Retinal pigment epithelial cell (primary cell): Measurements from ENCODE around the gene TTLL9.

Experiments
- DNase-seq: peaks from one replicate; pipeline ENCODE4 v3.0.0-alpha.2; 2010; ENCODE audit warnings: low read depth
- H3K4me3 ChIP-seq: 2 replicates; pipeline ENCODE4 v1.5.1; 2011; ENCODE audit warnings: mild to moderate bottlenecking, low read length, control low read depth, moderate library complexity
- CTCF ChIP-seq: conservative IDR thresholded peaks from 2 replicates; pipeline ENCODE4 v1.5.1; 2011; ENCODE audit warnings: low read depth, low read length, control low read depth, inconsistent platforms

The TTLL9 gene

GRCh38 chr20:31860390-31861134 is 9.9 kb upstream of the TTLL9 start:
- peak overlapping the region; percentile 44 for H3K4me3 ChIP-seq
- no peak for DNase-seq
- no peak for TF ChIP-seq CTCF

- no peak for TF ChIP-seq CTCF
- no peak for DNase-seq
- peak overlapping the region; percentile 44 for H3K4me3 ChIP-seq
Observed at GRCh38 chr20:31861135-31861384, 9.4 kb upstream of the TTLL9 start.

- TF ChIP-seq CTCF = no peak
- DNase-seq = no peak
- H3K4me3 ChIP-seq = peak overlapping the region; percentile 45
Observed at GRCh38 chr20:31861385-31862156, 8.9 kb upstream of the TTLL9 start.

GRCh38 chr20:31862157-31862470 is 8.3 kb upstream of the TTLL9 start:
- TF ChIP-seq CTCF = no peak
- H3K4me3 ChIP-seq = no peak overlapping the region
- no peak for DNase-seq

- TF ChIP-seq CTCF = no peak
- no peak for DNase-seq
Observed at GRCh38 chr20:31862506-31862905, 7.9 kb upstream of the TTLL9 start.

GRCh38 chr20:31863296-31864085 is 6.9 kb upstream of the TTLL9 start:
- no peak for DNase-seq
- no peak for TF ChIP-seq CTCF
- H3K4me3 ChIP-seq = no peak overlapping the region

More at GRCh38 chr20:31862506-31862905, 7.9 kb upstream of the TTLL9 start:
- H3K4me3 ChIP-seq = no peak overlapping the region
